HEK293T (cell line): ENCODE results near the gene OXSR1.

ENCODE experiments used
- CTCF ChIA-PET: fragments of 350-600 bp; formaldehyde crosslinking; extraction: SDS; loops from one replicate; lab custom pipeline; 2021; ENCODE audit warnings: antibody characterized with exemption, inconsistent platforms; lab: Yijun Ruan, JAX
- POLR2A ChIA-PET: fragments of 350-600 bp; formaldehyde crosslinking; extraction: SDS; loops from one replicate; lab custom pipeline; 2020; ENCODE audit warnings: antibody characterized with exemption, inconsistent platforms; lab: Yijun Ruan, JAX
- DNase-seq: peaks from one replicate; pipeline ENCODE4 v3.0.0; 2012; ENCODE audit warnings: mixed read lengths; ENCODE audit errors: extremely low spot score
- ARNT ChIP-seq: fragments of 450-650 bp; IDR thresholded peaks from 2 replicates; pipeline ENCODE4 v1.6.1; 2017; ENCODE audit warnings: mild to moderate bottlenecking
- BHLHE40 ChIP-seq: fragments of 450-650 bp; IDR thresholded peaks from 2 replicates; pipeline ENCODE4 v1.6.1; 2016; ENCODE audit warnings: mild to moderate bottlenecking, moderate library complexity, borderline replicate concordance
- CTBP1 ChIP-seq: fragments of 450-650 bp; IDR thresholded peaks from 2 replicates; pipeline ENCODE4 v1.6.1; 2016; ENCODE audit warnings: borderline replicate concordance
- ELF4 ChIP-seq: fragments of 450-650 bp; IDR thresholded peaks from 2 replicates; pipeline ENCODE4 v1.6.1; 2017; ENCODE audit warnings: antibody characterized with exemption
- FOXA1 ChIP-seq: fragments of 450-650 bp; IDR thresholded peaks from 2 replicates; pipeline ENCODE4 v1.6.1; 2016; ENCODE audit warnings: mild to moderate bottlenecking
- FOXK2 ChIP-seq: fragments of 450-650 bp; IDR thresholded peaks from 2 replicates; pipeline ENCODE4 v1.6.1; 2016; ENCODE audit warnings: mild to moderate bottlenecking
- FOXM1 ChIP-seq: fragments of 450-650 bp; IDR thresholded peaks from 2 replicates; pipeline ENCODE4 v1.6.1; 2017; ENCODE audit warnings: mild to moderate bottlenecking, borderline replicate concordance
- HDGF ChIP-seq: fragments of 450-650 bp; IDR thresholded peaks from 2 replicates; pipeline ENCODE4 v1.6.1; 2017; ENCODE audit warnings: antibody characterized with exemption, borderline replicate concordance
- L3MBTL2 ChIP-seq: fragments of 450-650 bp; conservative IDR thresholded peaks from 2 replicates; pipeline ENCODE4 v1.6.1; 2016; ENCODE audit warnings: mild to moderate bottlenecking
- LEF1 ChIP-seq: fragments of 450-650 bp; IDR thresholded peaks from 2 replicates; pipeline ENCODE4 v1.6.1; 2017; ENCODE audit warnings: mild to moderate bottlenecking, borderline replicate concordance
- NFRKB ChIP-seq: fragments of 450-650 bp; IDR thresholded peaks from 2 replicates; pipeline ENCODE4 v1.6.1; 2016; ENCODE audit warnings: mild to moderate bottlenecking, moderate library complexity
- PKNOX1 ChIP-seq: fragments of 450-650 bp; IDR thresholded peaks from 2 replicates; pipeline ENCODE4 v1.6.1; 2016
- SP1 ChIP-seq: fragments of 450-650 bp; IDR thresholded peaks from 2 replicates; pipeline ENCODE4 v1.6.1; 2017
- SUZ12 ChIP-seq: fragments of 450-650 bp; IDR thresholded peaks from 2 replicates; pipeline ENCODE4 v1.6.1; 2016; ENCODE audit warnings: mild to moderate bottlenecking
- TARDBP ChIP-seq: fragments of 450-650 bp; IDR thresholded peaks from 2 replicates; pipeline ENCODE4 v1.6.1; 2016
- ZNF384 ChIP-seq: fragments of 450-650 bp; IDR thresholded peaks from 2 replicates; pipeline ENCODE4 v1.6.1; 2016

The OXSR1 gene

GRCh38 chr3:38253704-38254103 lies 88.4 kb downstream of the OXSR1 start:
- DNase-seq: no peak
- ChIA-PET CTCF (no interaction called here), POLR2A (no interaction called here)
- TF ChIP-seq ZNF384 (no peak), CTBP1 (no peak), FOXK2 (no peak), PKNOX1 (no peak)

- DNase-seq: no peak
- CTCF ChIA-PET: no interaction called here
- TF ChIP-seq BHLHE40 (no peak), FOXK2 (no peak), NFRKB (no peak), HDGF (no peak), FOXM1 (no peak)
- POLR2A ChIA-PET: no interaction called here
These were observed 89.5 kb downstream of the OXSR1 start for GRCh38 chr3:38254872-38255271.

GRCh38 chr3:38255627-38256026 lies 90.3 kb downstream of the OXSR1 start:
- TF ChIP-seq FOXA1 (no peak), ZNF384 (no peak), L3MBTL2 (no peak), TARDBP (no peak), ARNT (no peak), FOXK2 (no peak), BHLHE40 (no peak), PKNOX1 (no peak), LEF1 (no peak), NFRKB (no peak), ELF4 (no peak), SUZ12 (no peak), SP1 (no peak), CTBP1 (no peak), FOXM1 (no peak), HDGF (no peak)
- CTCF ChIA-PET: no interaction called here
- POLR2A ChIA-PET: no interaction called here
- no peak for DNase-seq

- TF ChIP-seq PKNOX1: no peak
- no peak for TF ChIP-seq FOXA1
- no peak for TF ChIP-seq SP1
- no peak for TF ChIP-seq ARNT
- no peak for TF ChIP-seq FOXK2
- TF ChIP-seq ELF4: no peak
- no peak for TF ChIP-seq L3MBTL2
- no peak for DNase-seq
- CTCF ChIA-PET: no interaction called here
- POLR2A ChIA-PET: no interaction called here
These were observed 92.2 kb downstream of the OXSR1 start for GRCh38 chr3:38257583-38257982.

GRCh38 chr3:38260474-38260873 lies 95.1 kb downstream of the OXSR1 start:
- no peak for DNase-seq
- TF ChIP-seq PKNOX1: no peak
- TF ChIP-seq FOXK2: no peak
- TF ChIP-seq L3MBTL2: no peak
- no peak for TF ChIP-seq SUZ12
- no peak for TF ChIP-seq HDGF
- TF ChIP-seq ELF4: no peak
- no peak for TF ChIP-seq ARNT
- TF ChIP-seq NFRKB: no peak
- no peak for TF ChIP-seq TARDBP
- no peak for TF ChIP-seq ZNF384
- TF ChIP-seq FOXM1: no peak
- no peak for TF ChIP-seq FOXA1
- TF ChIP-seq SP1: no peak
- TF ChIP-seq CTBP1: no peak
- TF ChIP-seq LEF1: no peak
- TF ChIP-seq BHLHE40: no peak
- ChIA-PET POLR2A (no interaction called here), CTCF (no interaction called here)

- POLR2A ChIA-PET: no interaction called here
- DNase-seq: no peak
- CTCF ChIA-PET: no interaction called here
- TF ChIP-seq FOXK2 (no peak), ZNF384 (no peak), BHLHE40 (no peak), FOXA1 (no peak), SP1 (no peak)
These were observed 99.0 kb downstream of the OXSR1 start for GRCh38 chr3:38264353-38264771.
